Stimulated activated CD4-positive, alpha-beta T cell treated with anti-CD3 and anti-CD28 coated beads, Interleukin-4, amount 100 ng/mL, for 48 hours (primary cell): ENCODE data around the gene CACNA2D2.
A peak's percentile ranks its signal among the peaks of the same experiment; 100 is the strongest.

Source experiments
- DNase-seq, 2 donors: peaks; one replicate each; pipeline ENCODE4 v3.0.0-alpha.2; 2020; ENCODE audit warnings: low read depth in 2 of 2

CACNA2D2 gene

DNA sequence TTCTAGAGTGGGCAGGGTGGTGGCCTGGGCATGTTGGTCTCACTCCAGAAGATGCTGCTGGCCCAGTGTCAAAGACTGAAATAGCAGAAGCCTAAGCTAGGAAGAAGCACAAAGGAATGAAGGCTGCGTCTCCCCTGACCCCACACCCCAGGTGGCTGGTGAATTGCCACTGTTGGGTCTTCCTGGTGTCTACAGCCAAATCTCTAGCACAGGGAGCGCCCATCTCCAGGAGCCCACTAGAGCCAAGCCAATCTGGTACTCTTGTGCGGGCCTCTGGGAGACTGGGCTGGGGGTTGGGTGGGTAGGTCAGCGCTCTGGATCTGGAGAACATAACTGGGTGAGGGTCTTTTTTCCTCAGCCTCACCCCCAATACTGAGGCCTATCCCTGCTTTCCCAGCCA lies 176.3 kb downstream of the CACNA2D2 start:
- no peak for DNase-seq

DNA sequence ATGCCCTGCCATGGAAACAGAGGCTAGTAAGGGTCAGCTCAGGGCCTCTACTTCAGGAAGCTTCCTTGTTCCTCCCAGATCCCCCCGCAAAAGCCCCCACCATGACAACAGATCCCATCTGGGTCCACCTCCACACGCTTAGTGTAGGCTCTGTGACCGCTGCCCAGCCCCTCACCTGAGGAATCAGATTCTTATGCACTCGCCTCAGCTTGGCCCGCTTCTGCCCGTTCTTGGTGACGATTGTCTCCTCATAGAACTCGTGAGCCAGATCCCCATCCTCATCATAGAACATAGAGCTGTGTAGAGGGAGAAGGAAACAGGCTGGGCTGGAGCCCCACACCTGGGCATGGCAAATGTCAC lies 177.3 kb downstream of the CACNA2D2 start:
- no peak for DNase-seq

DNA sequence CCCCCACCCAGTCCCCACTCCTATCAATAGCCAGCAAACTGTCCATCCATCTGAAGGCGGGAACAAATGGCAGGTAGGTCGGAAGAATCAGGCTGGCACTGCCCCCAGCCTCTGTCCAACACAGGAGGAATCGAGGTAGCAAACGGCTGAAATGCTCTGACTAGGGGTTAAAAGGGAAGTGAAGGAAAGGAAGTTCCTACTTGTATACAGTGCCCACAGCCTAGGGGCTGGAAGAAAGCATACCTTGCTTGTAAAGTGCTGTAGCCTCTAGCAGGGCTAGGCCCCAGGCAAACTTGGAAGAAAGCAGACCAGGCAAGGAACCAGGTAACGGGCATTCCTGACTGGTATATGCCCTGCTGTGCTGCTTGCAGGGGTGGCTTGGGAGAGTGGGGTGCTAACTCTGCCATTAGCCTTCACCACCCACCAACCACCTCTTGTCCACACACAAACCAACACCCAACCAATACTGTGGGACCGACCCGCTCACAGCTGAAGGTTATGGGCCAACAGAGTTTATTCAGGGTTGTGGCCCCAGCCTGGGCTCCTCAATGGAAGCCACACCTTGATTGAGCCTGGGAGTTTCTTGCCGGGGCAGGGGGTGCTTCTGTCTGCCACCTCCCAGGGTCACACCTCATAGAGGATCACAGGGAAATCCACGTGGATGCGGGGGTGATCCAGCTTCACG lies 177.8 kb downstream of the CACNA2D2 start:
- DNase-seq: no peak

DNA sequence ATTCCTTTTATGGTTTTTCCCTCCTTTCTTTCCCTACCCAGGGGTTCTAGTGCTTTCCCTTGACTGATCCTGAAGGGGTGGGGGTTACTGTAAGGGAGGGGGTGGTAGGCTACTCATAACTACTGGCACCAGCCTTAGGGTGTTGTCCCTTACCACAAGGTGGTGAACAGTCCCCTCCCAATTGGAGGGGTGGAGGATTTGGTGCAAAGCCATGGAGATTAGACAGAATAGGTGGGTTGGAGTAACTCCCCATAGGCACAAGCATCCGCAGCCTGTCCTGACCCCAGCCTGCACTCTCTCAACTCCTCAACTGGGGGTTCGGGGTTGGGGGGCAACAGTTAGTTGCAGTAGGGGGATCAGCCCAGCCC lies 178.3 kb downstream of the CACNA2D2 start:
- DNase-seq: no peak

DNA sequence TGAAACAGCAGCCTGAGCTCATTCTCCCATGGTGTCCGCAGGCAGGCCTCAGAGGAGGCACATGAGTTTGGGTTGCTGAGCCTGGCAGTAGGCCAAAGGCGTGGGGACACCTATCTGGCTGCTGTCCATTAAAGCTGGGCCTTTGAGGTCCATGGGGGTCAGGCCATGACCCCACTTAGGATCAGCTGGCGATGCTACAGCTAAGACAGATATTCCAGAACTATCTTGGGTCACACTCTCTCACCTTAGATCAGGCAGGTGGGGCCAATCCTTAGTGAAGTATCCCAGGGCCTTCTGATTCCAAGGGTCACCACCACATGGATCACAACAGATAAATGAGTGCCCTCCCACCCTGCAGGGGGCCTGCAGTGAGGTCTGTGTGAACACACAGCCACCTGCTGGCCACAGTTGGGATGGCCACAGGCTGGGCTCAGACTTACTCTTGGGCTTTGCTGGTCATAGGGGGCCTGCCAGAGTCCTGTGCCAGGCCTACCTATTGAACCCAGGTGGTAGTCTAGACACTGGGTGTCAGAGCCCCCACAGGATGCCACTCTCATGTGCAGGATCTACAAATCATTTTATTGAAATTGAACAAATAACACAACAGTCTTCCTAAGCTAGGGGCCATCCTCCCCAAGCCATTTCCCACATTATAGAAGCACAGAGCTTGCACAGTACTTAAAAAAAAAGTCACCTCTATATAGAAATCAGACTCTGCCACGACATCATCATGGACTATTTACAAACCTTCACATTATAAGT lies 178.9 kb downstream of the CACNA2D2 start:
- peak; percentile 52 to 57 for DNase-seq

DNA sequence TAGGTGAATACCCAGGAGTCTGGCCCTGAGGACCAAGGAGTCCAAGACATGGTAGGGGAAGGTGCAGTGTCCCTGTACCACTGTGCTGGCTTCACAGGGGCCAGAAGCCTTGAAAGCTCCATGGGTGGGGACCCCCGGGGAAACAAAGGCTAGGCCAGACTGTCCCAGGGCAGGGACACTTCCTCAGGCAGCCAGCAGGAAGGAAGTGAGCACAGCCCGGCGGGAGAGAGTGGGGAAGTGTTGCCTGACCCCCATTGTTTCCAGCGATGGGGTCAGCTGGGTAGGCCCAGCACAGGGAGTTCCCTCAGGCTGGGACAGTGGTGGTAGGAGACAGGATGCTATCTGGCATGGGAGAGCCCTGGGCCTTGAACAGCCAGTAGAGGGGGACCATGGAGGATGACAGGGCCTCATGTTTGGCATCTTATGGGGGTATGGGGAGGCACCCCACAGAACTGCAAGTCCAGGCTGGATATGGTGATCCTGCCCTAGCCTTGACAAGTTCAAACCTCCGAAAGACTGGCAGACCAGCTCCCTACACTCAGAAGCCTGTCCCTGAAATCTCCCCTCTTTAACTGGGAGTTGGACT lies 179.7 kb downstream of the CACNA2D2 start:
- no peak for DNase-seq

DNA sequence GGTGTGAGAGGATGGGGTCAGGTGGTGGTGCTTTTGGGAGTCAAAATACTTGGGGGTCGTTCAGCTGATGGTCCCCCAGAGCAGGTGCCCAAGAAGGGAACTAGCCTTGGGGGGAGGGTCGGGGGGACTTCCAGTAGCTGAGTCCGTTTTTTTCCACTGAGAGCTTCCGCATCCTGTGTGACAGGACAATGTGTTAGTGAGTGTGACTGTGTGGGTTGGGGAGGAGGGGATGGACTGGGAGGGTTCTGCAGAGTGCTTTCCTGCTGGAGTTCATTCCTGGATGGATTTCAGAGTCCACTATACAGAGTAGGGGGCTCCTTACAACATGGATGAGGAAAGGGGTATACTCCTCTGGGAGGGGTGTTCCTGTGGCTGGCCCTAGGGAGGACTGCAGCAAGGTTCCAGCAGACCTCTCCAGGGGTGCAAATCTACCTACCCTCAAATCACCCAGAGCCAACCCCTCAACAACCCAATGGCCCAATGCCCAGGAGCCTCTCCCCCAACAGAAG lies 180.3 kb downstream of the CACNA2D2 start:
- no peak for DNase-seq

DNA sequence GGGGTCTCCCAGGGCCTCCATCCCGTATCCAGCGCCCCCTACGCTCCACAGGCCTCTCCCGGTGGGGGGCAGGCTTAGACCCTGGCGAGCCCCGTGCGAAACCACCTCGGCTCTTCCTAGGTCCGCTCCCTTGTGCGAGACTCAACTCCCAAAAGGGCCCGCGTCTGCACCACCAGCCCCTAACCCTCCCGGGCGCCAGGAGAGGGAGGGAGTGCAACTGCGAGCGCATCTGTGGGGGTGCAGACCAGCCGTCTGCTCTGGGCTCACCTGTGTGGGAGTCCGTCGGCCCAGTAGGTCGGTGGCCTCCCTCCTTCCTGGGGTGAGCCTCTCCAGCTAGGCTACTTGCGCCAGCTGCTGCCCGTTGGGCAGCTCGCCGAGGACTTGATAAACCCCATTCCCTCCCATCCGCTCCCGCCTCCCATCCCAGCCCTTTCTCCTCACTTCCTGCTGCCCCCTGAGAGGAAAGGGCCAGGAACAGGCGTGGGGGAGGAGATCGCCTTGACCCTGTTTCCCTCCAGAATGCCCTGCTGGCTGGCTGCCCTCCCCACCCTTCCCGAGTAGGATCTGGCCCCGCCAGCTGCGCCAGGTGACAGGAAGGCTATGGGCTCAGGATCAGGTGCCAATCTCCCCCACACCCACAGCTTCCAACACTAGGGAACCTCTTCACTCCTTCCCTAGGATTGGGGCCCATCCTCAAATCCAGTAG lies 180.9 kb downstream of the CACNA2D2 start, which contains the start of gene HYAL2:
Gene HYAL2 (minus strand): TSS at position 360 of the 706 bp plus-strand sequence. CDS start 2,256 bp downstream, outside the sequence.
- no peak for DNase-seq

DNA sequence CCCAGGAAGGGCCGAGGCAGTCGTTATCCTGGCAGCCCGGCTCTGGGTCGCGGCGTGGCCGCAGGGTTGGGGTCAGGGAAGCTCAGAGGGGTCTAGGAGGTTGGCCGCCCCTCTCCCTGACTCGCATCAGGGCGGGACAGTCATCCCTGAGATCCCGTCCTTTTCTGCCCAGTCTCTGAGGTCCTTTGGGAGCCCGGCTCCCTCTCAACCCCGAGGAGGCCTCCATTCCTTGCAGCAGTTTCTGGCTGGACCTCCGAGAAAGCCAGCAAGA lies 181.4 kb downstream of the CACNA2D2 start:
- no peak for DNase-seq

DNA sequence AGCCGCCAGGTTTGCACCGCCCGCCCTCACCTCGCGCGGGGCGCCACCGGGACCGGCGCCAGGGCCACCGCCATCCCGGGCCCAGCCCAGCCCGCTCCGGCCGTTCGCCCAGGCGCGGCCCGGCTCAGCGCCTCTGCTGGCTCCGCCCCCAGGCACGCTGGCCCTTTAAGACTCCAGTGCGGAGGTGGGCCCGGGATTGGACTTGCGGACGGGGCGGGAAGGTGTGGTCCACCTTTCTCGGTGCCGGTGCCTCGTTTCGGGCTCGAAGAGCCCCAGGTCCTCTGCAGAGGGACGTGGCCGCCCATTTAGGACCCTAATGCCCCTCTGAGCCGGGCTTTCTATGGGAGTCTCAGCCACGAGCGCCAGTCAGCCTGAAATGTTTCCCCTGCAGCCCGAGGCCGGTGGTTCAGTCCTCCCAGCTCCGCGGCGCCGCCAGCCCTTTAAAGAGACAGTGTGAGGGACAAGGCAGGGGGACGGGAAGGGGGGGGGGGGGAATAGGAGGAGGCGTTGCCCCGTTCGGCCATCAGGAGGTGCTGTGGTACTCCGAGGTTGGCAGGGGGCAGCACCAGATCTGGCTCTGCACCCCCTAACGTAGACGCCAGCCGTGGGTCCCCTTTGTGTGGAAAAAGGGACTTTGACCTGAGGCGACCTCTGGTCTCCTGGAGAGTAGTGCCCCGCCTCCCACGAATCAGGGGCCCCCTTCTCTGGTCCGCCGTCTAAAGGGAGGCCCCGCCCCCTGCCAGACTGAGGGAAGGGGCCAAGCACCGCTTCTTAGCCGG lies 181.9 kb downstream of the CACNA2D2 start:
- DNase-seq: peak; percentile 75 to 84

DNA sequence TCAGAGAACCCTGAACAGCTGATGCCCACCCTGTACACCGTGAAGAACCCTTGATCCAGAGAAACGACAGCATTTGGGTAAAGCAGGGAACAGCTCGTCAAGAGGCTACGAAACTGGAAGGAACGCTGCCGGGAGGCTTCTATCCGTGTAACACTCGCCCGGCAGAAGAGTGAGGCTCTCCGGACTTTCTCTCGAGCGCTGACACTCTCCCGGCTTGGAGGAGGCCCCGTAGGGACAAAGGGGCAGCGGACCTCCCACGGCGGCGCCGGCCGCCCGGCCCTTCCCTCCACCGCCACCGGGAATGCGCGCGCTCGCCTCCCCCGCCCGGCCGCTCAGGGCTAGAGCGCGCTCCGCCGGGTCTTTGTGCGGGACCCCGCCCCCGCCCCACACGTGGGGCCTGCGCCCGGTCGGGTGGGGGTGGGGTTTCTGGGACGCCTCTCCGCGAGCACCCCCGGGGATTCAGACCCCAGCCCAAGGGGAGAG lies 182.5 kb downstream of the CACNA2D2 start:
- DNase-seq: peak in 1 of 2 donors; percentile 62

DNA sequence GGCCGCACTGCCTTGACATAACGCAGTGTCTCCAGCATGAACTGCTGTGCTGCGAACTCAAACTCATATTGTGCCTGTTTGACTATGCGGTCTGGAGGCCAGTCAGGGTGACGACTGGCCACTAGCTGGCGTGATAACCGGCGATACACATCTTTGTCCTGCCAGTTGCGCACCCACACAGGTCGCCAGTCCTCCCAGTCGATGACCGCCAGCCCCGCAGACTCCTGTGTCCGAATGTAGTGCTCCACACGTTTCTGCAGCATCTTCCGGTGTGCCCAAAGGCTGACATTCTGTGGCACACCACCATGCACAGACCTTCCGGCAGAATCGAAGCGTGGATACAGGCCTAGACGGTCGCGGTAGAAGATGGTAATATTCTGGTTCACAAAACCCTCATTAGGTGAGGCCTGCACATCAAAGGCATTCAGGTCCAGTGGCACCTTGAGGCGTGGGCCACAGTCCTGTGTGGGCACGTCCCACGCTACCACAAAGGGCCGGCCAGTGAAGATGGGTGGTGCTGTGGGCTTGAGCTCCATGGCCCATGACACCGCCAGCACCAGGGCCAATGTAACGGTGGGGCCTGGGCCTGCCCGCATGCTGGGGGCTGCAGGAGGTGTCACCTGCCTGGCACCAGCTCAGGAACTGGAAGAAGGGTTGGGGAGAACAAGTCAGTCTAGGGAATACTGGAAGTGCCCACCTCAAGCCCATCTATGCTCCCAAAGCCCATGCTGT lies 183.4 kb downstream of the CACNA2D2 start:
- no peak for DNase-seq

DNA sequence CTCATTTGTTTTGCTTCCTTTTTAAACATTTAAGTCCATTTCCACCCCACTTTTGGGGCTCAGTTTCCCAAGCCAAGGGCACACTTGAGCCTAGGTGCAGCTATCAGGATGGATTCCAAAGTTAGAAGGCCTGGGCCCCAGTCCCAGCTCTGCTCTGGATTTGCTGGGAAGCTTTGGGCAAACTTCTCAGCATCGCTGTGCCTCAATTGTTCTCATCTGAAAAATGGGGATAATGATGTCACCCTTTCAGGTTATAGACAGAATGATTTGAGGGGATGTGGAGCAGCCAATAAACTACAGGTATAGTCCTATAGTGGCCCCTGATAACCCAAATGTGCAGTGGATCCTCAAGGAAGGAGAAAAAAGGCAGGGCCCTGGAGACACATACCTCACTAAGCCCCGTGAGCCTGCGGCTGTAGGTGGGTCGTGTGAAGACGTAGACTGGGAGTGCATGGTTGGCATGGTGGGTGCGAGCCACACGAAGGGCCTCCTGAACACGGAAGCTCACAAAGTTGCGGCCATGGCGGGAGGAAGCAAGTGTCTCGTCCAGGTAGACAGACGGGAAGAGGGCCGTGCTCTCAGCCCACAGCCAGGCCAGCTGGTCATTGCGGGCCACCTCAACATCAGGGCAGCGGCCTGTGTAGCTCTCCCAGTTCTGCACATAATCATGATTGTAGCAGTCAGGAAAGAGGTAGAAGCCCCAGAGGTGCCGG lies 184.1 kb downstream of the CACNA2D2 start:
- DNase-seq: no peak

DNA sequence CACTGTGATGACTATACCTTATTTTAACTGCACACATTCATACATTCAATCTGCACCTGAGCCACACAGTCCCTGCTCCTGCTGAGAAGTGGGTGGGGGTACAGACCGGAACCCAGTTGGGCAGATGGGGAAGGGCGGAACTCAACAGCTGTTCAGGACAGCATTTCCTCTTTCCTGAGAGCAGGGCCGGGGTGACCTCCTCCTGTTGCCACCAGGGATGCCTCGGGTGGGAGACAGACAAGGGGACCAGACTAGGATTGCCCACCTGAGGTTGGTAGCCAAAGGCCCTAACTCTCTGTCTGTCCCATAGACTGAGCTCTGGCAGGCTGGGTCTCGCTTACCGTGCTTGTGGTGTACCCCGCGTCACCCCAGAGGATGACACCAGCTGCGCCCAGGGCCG lies 184.8 kb downstream of the CACNA2D2 start:
- DNase-seq: no peak

DNA sequence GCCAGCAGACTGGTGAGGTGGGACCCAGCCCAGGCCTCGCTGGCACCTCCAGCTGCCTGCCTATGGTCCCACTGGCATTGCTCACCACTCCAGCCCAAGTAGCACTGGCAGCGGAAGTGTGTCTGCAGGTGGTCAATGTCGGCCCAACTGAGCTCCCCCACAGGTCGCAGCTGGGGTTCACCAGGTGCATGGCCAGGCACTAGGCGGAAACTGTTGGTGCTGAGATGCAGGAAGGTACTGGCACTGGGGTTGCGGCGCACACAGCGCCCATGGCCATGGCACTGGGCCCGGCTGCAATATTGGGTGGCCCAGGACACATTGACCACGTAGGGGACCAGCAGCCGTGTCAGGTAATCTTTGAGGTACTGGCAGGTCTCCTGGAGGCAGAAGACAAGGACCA lies 185.3 kb downstream of the CACNA2D2 start:
- no peak for DNase-seq

DNA sequence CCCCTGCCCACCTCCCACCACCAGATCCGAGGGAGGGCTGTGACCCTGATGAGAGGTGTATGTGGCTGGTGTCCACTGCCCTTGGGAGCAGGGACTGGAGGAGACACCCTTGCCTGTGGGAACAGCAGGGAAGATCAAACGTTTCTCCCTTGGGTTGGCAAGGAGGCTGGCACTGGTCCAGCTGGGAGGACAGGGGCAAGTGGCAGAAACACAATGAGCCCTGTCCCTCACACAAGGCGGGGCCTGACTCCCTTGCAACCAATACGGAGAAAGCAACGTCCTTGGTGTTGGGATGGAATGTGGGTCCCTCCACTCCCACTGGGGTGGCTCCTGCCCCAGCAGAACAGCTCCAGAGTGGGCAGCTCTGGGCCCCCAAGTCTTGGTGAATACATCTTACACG lies 186.1 kb downstream of the CACNA2D2 start:
- no peak for DNase-seq

DNA sequence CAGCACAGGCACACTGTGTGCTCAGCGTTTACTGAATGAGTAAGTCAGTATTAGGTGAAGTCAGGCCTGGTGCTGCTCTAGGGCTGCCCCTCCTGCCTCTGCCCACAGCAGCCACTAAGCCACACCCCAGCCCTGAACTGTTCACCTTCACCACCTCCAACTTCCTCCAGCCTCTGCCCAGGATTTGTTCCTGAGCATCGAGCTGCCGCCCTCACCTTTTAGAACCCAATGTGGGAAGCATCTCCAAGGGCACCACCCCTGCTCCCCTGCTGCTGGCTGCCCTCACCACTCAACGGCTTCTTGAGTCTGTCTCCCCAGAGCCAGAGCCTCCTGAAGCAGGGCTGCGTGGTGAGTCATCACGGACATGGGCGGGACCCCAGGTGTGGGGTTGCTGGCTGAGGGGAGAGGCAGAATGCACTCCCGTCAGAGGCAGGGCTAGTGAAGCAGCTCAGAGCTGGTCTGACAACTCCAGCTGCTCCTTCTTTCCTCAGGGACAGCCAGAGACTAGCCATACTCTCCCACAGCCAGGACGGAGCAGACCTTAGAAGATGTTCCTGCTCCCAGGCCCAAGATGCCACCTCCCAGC lies 186.7 kb downstream of the CACNA2D2 start:
- DNase-seq: no peak

DNA sequence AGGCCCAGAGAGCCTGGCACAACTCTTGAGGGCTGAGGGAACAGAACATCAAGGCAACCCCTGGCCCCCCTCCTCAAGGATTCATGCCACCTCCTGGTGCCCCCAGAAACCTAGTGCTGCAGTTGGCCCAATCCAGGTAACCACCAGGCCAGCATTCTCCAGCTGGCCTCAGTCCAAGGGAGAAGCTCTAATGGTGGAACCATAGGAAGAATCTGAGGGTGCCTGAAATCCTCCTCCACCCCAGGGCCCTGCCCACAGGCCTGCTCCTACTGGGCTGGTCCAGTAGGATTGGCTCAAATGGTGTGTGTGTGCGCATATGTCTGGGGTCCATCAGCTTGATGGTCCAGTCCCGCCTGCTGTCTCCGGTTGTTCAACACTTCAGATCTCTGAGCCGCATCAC lies 188.6 kb downstream of the CACNA2D2 start:
- no peak for DNase-seq

DNA sequence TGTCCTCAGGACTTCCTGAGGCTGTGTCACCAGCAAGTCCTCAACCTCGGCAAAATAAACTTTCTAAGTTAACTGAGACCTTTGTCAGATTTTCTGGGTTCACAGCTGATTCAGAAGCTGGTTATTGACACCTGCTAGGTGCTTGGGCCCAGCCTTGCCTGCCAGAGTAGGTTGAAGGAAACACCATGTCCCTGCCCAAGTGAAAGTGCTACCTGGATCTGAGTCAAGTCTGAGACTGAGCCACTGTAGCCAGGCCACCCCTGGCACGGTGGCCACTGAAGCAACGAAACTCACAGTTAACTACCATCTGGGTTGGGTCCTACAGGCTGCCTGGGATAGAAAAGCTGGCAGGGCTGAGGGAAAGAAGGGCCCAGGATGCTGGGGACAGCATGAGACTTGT lies 189.1 kb downstream of the CACNA2D2 start:
- DNase-seq: no peak
